NK-92 (cell line): Measurements from ENCODE around the gene VPS52.

ENCODE experiments used
- DNase-seq: peaks from one replicate; lab custom pipeline; 2025; ENCODE audit not compliant: unreplicated experiment; lab: John Stamatoyannopoulos, UW

The VPS52 gene

DNA sequence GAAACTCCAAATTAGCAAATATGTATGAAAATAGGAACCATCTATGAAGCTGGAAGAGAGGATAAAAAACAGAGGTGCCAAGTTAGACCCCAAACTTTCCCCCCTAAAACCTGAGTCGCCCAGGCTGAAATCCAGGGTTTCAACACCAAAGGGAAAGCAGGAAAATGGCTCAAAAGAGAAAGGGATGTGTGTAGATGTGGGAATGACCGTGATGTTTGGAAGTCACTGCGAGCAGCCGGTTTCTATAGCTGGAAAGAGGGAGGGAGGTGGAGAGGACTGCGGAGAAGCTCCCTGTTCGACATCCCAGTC lies 58.9 kb downstream of the VPS52 start:
- no peak for DNase-seq

DNA sequence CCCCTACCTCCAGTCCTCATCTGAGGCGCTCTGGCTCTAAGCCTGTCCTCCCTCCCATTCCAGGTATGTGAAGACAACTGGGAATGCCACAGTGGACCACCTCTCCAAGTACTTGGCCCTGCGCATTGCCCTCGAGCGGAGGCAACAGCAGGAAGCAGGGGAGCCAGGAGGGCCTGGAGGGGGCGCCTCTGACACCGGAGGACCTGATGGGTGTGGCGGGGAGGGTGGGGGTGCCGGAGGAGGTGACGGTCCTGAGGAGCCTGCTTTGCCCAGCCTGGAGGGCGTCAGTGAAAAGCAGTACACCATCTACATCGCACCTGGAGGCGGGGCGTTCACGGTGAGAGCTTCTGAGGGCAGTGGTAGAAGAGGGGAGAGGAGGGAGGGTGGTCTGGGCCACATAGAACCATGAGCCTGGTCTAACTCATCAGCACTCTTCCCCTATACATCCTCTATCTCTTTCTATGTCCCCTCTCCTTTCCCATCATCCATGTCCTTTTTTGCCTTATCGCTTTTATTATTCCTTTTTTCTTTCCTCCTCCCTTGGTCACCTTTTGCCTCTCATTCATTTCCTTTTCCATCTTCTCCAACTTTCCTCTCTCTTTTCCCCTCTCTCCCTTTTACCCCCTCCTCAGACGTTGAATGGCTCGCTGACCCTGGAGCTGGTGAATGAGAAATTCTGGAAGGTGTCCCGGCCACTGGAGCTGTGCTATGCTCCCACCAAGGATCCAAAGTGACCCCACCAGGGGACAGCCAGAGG lies 59.8 kb downstream of the VPS52 start:
- DNase-seq, result no peak

DNA sequence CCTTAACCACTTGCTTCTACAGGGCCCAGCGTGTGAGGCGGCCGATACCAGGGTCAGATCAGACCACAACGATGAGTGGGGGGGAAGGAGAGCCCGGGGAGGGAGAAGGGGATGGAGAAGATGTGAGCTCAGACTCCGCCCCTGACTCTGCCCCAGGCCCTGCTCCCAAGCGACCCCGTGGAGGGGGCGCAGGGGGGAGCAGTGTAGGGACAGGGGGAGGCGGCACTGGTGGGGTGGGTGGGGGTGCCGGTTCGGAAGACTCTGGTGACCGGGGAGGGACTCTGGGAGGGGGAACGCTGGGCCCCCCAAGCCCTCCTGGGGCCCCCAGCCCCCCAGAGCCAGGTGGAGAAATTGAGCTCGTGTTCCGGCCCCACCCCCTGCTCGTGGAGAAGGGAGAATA lies 60.5 kb downstream of the VPS52 start:
- no peak for DNase-seq

DNA sequence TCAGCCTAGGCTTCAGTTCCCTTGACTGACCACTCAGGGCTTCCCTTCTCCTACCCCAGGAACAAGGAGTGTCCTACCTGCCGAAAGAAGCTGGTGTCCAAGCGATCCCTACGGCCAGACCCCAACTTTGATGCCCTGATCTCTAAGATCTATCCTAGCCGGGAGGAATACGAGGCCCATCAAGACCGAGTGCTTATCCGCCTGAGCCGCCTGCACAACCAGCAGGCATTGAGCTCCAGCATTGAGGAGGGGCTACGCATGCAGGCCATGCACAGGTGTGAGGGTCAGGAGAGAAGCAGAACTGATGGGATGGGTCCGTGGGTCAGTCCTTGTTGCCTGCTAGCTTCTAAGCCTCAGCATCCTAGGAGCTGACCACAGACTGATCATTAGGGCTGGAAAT lies 61.8 kb downstream of the VPS52 start:
- DNase-seq, result no peak

DNA sequence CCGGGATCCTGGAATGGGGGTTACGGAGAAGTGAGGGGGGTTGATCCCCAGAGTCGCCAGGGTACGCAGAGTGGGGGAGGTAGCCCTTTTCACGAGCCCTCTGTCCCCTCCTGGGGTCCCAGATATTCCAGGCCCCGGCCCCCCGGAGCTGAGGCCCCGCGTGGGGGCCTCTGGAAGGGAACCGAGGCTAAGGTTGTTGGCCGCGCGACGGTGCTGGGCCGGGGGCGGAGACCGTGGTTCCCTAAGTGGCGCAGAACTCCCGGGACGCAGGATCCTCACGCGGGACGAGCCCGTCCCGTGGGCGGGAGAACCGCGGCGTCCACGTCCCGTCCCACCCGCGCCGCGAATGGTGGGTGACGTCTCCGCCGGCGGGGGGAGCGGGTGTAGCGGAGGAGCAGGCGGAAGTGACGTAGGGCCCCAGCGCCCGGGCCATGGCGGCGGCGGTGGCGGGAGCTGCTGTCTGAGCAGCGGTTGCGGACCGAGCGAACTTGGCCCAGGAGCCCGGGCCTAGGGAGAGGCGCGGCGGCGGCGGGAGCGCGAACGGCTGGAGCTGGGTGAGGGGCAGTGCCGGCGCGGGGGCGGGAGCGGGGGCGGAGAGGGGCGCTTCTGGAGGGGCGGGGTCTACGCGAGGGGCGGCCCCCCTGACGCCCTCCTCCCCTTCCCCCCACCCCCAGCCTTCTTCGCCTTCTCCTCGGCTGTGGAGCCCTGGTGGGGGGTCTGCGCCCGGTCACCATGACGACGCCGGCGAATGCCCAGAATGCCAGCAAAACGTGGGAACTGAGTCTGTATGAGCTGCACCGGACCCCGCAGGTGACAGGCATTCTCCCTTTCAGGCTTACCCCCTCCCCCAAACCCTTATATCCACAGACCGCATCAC lies 63.3 kb downstream of the VPS52 start, which contains the start of gene RING1:
Gene RING1, plus strand, starts transcription at position 410 of the 877 bp plus-strand sequence. Its CDS starts 323 bp downstream, at position 733.
- DNase-seq, result no peak

DNA sequence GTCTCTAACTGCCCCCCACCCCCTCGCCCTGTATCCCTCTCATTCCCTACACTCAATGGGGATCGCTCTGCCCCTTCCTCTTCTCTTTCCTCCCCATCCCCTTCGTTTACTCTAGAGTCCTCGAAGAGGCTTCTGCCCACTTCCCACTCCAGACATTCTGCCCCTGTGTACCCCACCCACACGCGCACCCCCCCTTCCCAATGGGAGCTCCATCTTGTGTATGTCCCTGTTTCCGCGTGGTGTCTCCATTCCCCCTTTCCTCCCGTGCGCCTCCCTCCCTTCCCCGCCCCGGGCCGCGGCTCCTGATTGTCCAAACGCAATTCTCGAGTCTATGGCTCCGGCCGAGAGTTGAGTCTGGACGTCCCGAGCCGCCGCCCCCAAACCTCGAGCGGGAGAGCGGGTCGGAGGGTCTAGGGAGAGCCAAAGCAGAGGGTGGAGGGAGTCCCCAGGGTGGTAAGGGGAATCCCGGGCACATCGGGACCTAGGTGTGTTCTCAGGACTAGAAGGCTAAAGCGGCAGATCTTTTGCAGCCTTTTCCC lies 64.1 kb downstream of the VPS52 start:
- DNase-seq, result no peak

DNA sequence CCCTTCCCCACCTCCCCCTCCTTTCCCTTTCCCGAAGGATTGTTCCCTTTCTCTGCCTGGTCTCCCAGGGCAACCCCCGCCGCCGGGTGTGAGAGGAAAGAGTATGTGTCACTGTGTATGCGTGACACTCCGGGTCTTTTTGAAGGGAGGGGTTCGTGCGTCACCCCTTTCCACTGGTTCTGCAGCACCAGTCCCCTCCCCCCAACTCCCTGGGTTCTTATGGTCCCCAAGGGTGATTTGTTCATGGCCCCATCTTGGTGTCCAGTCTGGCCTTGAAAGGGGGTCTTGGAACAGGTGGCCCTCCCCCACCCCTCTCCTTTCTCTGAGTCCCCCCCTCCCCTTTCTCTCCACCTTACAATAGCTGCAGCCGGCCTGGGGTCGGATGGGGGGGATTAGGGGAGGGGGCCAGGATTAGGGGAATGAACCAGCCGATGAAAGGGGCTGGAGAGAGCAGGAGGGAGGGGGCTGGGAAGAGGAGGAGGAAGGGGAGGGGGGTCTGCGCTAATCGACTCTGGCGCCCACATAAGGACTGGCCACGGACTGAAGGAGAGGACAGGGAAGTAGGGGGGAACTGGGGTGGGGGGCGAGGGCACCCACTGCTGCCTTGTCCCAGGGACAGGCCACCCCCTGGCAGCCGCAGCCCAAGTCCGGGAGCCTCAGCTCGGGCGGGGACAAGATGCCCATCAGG lies 64.7 kb downstream of the VPS52 start:
- no peak for DNase-seq

DNA sequence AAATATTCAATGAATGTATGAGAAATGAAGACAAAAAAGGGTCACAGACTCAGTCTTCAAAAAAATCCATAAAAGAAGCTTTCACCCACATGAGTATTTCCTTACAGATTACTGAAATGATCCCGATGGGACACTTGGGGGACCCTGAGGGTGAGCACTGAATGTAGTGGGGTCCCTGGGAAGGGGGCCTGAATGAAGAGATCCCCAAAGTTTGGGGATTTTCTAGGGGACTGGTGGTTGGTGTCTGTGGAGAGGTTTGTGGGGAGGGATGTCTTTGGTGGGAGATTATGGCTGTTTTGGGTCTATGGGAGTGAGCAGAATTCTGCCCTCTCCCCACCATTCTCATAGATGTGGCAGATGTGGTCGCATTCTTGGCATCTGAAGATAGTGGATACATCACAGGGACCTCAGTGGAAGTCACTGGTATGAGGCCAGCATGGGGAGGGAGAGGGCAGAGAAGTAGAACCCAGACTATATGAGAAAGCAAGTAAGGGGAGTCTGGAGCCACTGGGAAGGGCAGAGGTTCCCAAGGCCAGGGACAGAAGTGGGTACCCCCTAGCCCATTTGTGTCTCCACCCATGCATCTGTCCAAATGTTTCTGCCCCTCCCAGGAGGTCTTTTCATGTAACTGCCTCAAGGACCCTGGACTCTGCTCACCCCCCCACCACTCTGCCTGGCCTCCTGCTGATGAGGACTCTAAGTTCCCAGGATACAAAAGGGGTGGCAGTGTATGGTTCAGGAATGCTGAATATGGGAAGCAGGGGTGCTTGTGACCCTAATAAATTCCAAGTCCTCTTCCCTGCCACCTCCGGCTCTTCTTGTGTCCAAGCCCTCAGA lies 65.4 kb downstream of the VPS52 start:
- no peak for DNase-seq

DNA sequence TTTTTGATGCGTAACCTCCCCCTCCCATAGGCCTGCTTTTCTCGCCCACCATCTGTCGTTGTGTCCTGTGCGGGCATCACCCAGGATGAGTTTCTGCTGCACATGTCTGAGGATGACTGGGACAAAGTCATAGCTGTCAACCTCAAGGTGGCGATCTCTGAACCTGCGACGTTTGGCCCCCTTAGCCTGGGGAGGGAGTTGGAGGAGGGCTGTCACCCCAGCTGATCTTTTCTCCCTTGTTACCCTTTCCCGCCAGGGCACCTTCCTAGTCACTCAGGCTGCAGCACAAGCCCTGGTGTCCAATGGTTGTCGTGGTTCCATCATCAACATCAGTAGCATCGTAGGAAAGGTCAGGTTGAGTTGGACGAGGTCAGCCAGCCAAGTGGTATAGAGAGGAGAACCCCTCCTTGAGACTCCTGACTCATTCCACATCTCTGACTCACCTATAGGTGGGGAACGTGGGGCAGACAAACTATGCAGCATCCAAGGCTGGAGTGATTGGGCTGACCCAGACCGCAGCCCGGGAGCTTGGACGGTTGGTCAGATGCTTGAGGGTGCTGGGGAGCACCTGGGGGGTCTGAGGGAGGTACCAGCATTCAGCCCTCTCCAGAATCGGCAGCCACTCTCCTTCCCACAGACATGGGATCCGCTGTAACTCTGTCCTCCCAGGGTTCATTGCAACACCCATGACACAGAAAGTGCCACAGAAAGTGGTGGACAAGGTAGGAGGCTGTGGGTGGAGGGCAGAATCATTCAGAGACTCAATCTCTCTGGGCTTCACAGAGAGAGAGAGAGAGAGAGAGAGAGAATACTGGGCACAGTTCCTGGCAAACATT lies 66.3 kb downstream of the VPS52 start:
- no peak for DNase-seq

DNA sequence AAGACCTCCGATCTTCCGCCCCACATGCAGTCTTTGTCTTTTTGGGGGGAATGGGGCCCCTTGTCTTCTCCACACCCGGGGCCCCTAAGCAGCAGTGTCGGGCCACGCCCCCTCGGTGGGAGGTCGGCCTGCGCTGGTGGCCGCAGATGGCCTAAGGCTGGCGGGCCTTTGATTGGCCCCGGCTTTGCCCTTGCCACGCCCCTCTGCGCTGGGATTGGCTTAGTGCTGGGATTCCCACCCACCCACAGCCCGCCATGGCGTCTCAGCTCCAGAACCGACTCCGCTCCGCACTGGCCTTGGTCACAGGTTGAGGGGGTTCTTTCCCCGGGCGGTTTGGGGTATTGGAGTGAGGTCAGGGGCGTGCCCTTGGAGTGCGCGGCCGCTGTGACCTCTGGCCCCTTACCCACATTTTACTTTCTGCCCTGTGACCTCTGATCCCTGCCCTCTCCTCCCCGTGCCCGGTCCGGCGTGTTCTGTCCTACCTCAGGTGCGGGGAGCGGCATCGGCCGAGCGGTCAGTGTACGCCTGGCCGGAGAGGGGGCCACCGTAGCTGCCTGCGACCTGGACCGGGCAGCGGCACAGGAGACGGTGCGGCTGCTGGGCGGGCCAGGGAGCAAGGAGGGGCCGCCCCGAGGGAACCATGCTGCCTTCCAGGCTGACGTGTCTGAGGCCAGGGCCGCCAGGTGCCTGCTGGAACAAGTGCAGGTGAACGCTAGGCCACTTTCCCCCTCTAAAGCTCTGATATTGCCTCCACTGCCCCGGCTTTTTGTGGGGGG lies 67.1 kb downstream of the VPS52 start, which contains the start of gene HSD17B8:
Gene HSD17B8, plus strand, starts transcription at position 241 of the 776 bp plus-strand sequence. Its CDS starts 14 bp downstream, at position 255.
- no peak for DNase-seq

DNA sequence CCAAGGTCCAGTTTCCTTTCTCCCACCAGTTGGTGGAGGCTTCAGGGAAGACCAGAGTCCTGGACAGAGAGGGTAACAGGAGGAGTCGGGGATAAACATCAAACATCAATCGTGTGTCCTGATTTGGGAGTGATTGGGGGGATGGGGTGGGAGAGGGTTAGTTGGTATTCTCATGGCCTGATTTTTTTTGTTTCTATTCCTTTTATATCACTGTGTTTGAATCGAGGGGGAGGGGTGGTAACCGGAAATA lies 67.6 kb downstream of the VPS52 start:
- no peak for DNase-seq

DNA sequence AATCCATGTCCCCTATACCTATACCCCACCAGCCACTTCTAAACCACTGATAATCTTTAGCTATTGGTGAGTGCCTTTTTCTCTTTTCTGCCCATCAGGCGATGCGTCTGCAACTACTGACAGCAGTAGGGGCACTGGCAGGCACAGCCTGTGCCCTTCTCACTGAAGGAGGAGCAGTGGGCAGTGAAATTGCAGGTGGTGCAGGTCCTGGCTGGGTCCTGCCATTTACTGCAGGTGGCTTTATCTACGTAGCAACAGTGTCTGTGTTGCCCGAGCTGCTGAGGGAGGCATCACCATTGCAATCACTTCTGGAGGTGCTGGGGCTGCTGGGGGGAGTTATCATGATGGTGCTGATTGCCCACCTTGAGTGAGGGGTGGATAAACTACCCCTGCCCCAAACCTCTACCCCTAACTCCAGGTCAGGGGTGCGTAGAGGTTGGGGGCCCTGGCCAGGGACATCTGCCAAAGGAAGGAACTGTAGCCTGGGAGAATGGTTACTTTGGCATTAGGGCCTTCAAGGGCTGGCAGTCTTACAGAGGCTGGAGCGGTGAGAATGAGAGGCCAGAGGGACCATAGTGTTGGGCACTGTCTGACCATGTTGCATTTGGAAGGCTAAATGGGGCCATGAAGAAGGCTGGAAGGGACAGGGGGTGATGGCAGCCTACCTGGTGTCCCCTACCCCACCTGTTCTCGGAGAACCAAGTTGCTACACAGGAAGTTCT lies 68.1 kb downstream of the VPS52 start:
- no peak for DNase-seq

DNA sequence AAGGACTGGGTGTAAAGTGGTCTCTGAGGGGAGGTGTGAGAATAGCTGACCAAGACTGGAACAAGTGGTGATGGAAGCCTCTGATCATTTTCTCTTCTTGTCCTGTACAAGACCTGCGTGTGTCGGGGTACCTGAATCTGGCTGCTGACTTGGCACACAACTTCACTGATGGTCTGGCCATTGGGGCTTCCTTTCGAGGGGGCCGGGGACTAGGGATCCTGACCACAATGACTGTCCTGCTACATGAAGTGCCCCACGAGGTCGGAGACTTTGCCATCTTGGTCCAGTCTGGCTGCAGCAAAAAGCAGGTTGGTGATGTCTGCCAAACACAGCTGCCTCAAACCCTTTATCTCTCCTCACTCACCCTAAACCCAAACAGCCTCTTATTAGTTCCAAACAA lies 68.9 kb downstream of the VPS52 start:
- DNase-seq, result no peak

DNA sequence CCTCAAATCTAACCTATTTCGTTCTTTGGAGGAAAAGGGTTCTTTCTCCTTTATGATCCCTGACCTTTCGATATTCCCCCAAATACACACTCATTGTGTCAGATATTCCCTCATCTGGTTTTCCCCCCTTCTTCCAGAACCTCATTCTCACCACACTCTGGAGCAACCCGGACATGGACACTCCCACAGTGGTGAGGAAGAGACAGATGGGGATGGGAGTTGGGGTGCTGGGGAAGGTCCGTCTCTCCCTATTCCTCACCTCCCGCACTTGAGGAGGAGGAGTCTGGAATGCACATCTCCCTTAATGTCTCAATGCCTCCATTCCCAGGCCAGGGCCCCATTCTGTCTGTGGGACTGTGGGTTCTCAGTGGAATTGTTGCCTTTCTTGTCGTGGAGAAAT lies 69.7 kb downstream of the VPS52 start:
- DNase-seq, result no peak

DNA sequence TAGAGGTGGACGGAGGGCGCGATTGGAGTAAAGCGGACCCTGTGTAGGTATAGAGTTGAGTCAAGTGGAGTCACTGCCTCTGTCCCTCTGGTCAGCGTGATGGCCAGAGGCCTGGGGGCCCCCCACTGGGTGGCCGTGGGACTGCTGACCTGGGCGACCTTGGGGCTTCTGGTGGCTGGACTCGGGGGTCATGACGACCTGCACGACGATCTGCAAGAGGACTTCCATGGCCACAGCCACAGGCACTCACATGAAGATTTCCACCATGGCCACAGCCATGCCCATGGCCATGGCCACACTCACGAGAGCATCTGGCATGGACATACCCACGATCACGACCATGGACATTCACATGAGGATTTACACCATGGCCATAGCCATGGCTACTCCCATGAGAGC lies 70.5 kb downstream of the VPS52 start:
- DNase-seq, result no peak
